SK-N-SH treated with all-trans-retinoic acid at 6 μM for 48 hours (cell line): Measurements from ENCODE around the gene PLCH2.

Experiments
- ATAC-seq: fragments of 200-7000 bp; cut with Tn5 transposase; 3 replicates; pipeline ENCODE4 v1.9.1; 2020; ENCODE audit warnings: mild to moderate bottlenecking, moderate library complexity
- ARNTL ChIP-seq: fragments of 450-650 bp; formaldehyde crosslinking; IDR thresholded peaks from 2 replicates; pipeline ENCODE4 v1.5.0; 2020; ENCODE audit warnings: low read depth, mild to moderate bottlenecking, moderate library complexity, borderline replicate concordance
- BACH2 ChIP-seq: fragments of 250-450 bp; sonication (Bioruptor Pico); IDR thresholded peaks from 2 replicates; pipeline ENCODE4 v1.9.0; 2021; ENCODE audit warnings: mild to moderate bottlenecking, borderline replicate concordance
- CSDC2 ChIP-seq: fragments of 250-450 bp; sonication (Bioruptor Pico); IDR thresholded peaks from 2 replicates; pipeline ENCODE4 v1.5.0; 2020; ENCODE audit warnings: mild to moderate bottlenecking, moderate library complexity
- ESRRG ChIP-seq: fragments of 250-450 bp; sonication (Bioruptor Pico); IDR thresholded peaks from 2 replicates; pipeline ENCODE4 v1.6.1; 2021; ENCODE audit warnings: mild to moderate bottlenecking
- GLIS3 ChIP-seq: fragments of 250-450 bp; sonication (Bioruptor Pico); IDR thresholded peaks from 2 replicates; pipeline ENCODE4 v1.5.0; 2020; ENCODE audit warnings: mild to moderate bottlenecking, moderate library complexity
- ISL1 ChIP-seq: fragments of 250-450 bp; sonication (Bioruptor Pico); IDR thresholded peaks from 2 replicates; pipeline ENCODE4 v2.1.2; 2022; ENCODE audit warnings: mild to moderate bottlenecking, moderate library complexity
- OSR1 ChIP-seq: fragments of 250-450 bp; sonication (Bioruptor Pico); IDR thresholded peaks from 2 replicates; pipeline ENCODE4 v1.8.0; 2022; ENCODE audit warnings: moderate library complexity, mild to moderate bottlenecking, inconsistent platforms
- PPARA ChIP-seq: fragments of 250-450 bp; sonication (Bioruptor Pico); IDR thresholded peaks from 2 replicates; pipeline ENCODE4 v1.5.0; 2020; ENCODE audit warnings: mild to moderate bottlenecking, borderline replicate concordance
- RARB ChIP-seq: fragments of 250-450 bp; sonication (Bioruptor Pico); IDR thresholded peaks from 2 replicates; pipeline ENCODE4 v1.8.0; 2021; ENCODE audit warnings: mild to moderate bottlenecking, moderate library complexity
- SNAI2 ChIP-seq: fragments of 250-450 bp; sonication (Bioruptor Pico); IDR thresholded peaks from 2 replicates; pipeline ENCODE4 v1.5.0; 2020; ENCODE audit warnings: mild to moderate bottlenecking, moderate library complexity
- TCF4 ChIP-seq: fragments of 250-450 bp; sonication (Bioruptor Pico); IDR thresholded peaks from 2 replicates; pipeline ENCODE4 v1.8.0; 2021; ENCODE audit warnings: mild to moderate bottlenecking, moderate library complexity, borderline replicate concordance
- TOX ChIP-seq: fragments of 250-450 bp; sonication (Bioruptor Pico); IDR thresholded peaks from 2 replicates; pipeline ENCODE4 v1.8.0; 2021; ENCODE audit warnings: mild to moderate bottlenecking, moderate library complexity, borderline replicate concordance
- ZC3H10 ChIP-seq: fragments of 250-450 bp; sonication (Bioruptor Pico); IDR thresholded peaks from 2 replicates; pipeline ENCODE4 v1.5.1; 2021; ENCODE audit warnings: mild to moderate bottlenecking, moderate library complexity
- ZFP3 ChIP-seq: fragments of 250-450 bp; sonication (Bioruptor Pico); IDR thresholded peaks from 2 replicates; pipeline ENCODE4 v1.5.0; 2020; ENCODE audit warnings: mild to moderate bottlenecking, moderate library complexity
- ZFP30 ChIP-seq: fragments of 450-650 bp; formaldehyde crosslinking; IDR thresholded peaks from 2 replicates; pipeline ENCODE4 v1.5.0; 2022; ENCODE audit warnings: mild to moderate bottlenecking, moderate library complexity
- ZNF565 ChIP-seq: fragments of 450-650 bp; formaldehyde crosslinking; conservative IDR thresholded peaks from 2 replicates; pipeline ENCODE4 v1.5.0; 2020; ENCODE audit warnings: low read depth, mild to moderate bottlenecking, moderate library complexity
- ZNF70 ChIP-seq: fragments of 450-650 bp; formaldehyde crosslinking; IDR thresholded peaks from 2 replicates; pipeline ENCODE4 v1.5.0; 2020; ENCODE audit warnings: mild to moderate bottlenecking, moderate library complexity
- ZNF8 ChIP-seq: fragments of 450-650 bp; formaldehyde crosslinking; IDR thresholded peaks from 2 replicates; pipeline ENCODE4 v1.5.0; 2020; ENCODE audit warnings: mild to moderate bottlenecking, moderate library complexity
- TF ChIP-seq, protein P1 (sequence below): fragments of 250-450 bp; sonication (Bioruptor Pico); IDR thresholded peaks from 2 replicates; pipeline ENCODE4 v1.5.1; 2021; ENCODE audit warnings: mild to moderate bottlenecking, moderate library complexity
- TF ChIP-seq, protein P2 (sequence below): fragments of 250-450 bp; sonication (Bioruptor Pico); IDR thresholded peaks from 2 replicates; pipeline ENCODE4 v1.5.1; 2020; ENCODE audit warnings: low read depth, mild to moderate bottlenecking, moderate library complexity
- TF ChIP-seq, protein P3 (sequence below): fragments of 250-450 bp; sonication (Bioruptor Pico); IDR thresholded peaks from 2 replicates; pipeline ENCODE4 v1.8.0; 2021; ENCODE audit warnings: low read depth, mild to moderate bottlenecking, moderate library complexity, borderline replicate concordance
- TF ChIP-seq, protein P4 (sequence below): fragments of 250-450 bp; sonication (Bioruptor Pico); IDR thresholded peaks from 2 replicates; pipeline ENCODE4 v1.8.0; 2020; ENCODE audit warnings: mild to moderate bottlenecking, moderate library complexity, borderline replicate concordance
- TF ChIP-seq, protein P5 (sequence below): fragments of 250-450 bp; sonication (Bioruptor Pico); IDR thresholded peaks from 2 replicates; pipeline ENCODE4 v1.5.0; 2020; ENCODE audit warnings: mild to moderate bottlenecking, moderate library complexity

PLCH2 gene

DNA sequence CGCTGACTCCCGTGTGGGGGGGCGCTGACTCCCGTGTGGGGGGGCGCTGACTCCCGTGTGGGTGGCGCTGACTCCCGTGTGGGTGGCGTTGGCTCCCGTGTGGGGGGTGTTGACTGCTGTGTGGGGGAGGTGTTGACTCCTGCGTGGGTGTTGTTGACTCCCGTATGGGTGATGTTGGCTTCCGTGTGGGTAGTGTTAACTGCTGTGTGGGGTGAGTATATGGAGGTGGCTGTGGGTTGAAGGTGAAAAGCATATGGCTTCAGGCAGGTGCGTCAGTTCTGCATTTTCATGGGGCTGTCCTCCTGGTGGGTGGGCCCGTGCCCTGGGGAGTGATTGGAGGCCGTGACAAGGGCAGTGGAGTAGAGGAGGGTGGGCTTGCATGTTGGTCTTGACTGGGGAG, 7.9 kb downstream of the PLCH2 start:
- TF ChIP-seq ISL1 (CRISPR knock-in tag) (no peak), ESRRG (CRISPR knock-in tag) (no peak), BACH2 (CRISPR knock-in tag) (no peak), ARNTL (CRISPR knock-in tag) (no peak)
- TF ChIP-seq, protein P1, sequence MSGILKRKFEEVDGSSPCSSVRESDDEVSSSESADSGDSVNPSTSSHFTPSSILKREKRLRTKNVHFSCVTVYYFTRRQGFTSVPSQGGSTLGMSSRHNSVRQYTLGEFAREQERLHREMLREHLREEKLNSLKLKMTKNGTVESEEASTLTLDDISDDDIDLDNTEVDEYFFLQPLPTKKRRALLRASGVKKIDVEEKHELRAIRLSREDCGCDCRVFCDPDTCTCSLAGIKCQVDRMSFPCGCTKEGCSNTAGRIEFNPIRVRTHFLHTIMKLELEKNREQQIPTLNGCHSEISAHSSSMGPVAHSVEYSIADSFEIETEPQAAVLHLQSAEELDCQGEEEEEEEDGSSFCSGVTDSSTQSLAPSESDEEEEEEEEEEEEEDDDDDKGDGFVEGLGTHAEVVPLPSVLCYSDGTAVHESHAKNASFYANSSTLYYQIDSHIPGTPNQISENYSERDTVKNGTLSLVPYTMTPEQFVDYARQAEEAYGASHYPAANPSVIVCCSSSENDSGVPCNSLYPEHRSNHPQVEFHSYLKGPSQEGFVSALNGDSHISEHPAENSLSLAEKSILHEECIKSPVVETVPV (CRISPR knock-in tag) = no peak
- no peak for ATAC-seq

DNA sequence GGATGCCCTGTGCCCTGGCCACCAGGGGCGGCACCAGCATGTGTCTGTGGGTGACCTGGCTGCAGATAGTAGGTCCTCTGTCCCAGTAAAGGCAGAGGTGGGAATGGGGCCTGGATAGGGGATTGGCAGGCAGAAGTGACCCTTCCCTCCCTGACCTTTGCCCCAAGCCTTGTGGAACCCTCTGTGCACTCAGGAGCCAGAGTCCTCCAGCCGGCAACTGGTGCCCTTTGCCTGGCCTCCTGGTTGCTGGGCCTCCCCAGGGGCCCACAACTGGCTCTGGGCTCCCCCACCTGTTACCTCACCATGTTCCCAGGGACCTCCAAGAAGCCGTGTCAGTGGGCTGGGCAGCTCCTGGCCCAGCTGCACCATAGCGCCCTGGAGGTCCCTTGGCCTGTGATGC, 10.0 kb downstream of the PLCH2 start:
- ATAC-seq = no peak
- TF ChIP-seq ZNF8 (no peak), ZFP3 (CRISPR knock-in tag) (no peak), ISL1 (CRISPR knock-in tag) (no peak), ZNF565 (CRISPR knock-in tag) (no peak), ARNTL (CRISPR knock-in tag) (no peak), ESRRG (CRISPR knock-in tag) (no peak), PPARA (CRISPR knock-in tag) (no peak), TCF4 (no peak), RARB (CRISPR knock-in tag) (no peak), ZC3H10 (no peak), CSDC2 (no peak), BACH2 (CRISPR knock-in tag) (no peak), TOX (CRISPR knock-in tag) (no peak)
- TF ChIP-seq, protein P2, sequence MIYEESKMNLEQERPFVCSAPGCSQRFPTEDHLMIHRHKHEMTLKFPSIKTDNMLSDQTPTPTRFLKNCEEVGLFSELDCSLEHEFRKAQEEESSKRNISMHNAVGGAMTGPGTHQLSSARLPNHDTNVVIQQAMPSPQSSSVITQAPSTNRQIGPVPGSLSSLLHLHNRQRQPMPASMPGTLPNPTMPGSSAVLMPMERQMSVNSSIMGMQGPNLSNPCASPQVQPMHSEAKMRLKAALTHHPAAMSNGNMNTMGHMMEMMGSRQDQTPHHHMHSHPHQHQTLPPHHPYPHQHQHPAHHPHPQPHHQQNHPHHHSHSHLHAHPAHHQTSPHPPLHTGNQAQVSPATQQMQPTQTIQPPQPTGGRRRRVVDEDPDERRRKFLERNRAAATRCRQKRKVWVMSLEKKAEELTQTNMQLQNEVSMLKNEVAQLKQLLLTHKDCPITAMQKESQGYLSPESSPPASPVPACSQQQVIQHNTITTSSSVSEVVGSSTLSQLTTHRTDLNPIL (CRISPR knock-in tag) = no peak
- TF ChIP-seq, protein P1 (CRISPR knock-in tag) = no peak
- TF ChIP-seq, protein P3, sequence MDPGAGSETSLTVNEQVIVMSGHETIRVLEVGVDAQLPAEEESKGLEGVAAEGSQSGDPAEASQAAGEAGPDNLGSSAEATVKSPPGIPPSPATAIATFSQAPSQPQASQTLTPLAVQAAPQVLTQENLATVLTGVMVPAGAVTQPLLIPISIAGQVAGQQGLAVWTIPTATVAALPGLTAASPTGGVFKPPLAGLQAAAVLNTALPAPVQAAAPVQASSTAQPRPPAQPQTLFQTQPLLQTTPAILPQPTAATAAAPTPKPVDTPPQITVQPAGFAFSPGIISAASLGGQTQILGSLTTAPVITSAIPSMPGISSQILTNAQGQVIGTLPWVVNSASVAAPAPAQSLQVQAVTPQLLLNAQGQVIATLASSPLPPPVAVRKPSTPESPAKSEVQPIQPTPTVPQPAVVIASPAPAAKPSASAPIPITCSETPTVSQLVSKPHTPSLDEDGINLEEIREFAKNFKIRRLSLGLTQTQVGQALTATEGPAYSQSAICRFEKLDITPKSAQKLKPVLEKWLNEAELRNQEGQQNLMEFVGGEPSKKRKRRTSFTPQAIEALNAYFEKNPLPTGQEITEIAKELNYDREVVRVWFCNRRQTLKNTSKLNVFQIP (CRISPR knock-in tag) = no peak
- TF ChIP-seq, protein P4, sequence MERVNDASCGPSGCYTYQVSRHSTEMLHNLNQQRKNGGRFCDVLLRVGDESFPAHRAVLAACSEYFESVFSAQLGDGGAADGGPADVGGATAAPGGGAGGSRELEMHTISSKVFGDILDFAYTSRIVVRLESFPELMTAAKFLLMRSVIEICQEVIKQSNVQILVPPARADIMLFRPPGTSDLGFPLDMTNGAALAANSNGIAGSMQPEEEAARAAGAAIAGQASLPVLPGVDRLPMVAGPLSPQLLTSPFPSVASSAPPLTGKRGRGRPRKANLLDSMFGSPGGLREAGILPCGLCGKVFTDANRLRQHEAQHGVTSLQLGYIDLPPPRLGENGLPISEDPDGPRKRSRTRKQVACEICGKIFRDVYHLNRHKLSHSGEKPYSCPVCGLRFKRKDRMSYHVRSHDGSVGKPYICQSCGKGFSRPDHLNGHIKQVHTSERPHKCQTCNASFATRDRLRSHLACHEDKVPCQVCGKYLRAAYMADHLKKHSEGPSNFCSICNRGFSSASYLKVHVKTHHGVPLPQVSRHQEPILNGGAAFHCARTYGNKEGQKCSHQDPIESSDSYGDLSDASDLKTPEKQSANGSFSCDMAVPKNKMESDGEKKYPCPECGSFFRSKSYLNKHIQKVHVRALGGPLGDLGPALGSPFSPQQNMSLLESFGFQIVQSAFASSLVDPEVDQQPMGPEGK (CRISPR knock-in tag) = no peak

DNA sequence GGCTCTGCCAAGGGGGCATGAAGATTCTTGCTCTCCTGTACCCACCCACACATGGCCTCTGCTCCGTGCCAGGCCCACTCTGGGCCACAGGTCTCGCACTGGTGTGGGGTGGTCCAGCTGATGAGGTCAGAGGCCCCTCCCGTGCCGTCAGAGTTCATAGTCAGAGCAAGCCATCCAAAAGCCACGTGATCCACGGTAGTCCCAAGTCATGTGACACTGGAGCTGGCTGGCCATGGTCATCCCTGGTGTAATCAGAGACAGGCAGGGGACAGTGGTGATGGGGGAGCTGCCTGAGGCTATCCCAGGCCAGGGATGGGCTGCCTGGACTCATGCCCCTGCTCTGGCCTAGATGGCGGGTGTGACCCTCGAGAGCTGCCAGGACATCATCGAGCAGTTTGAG, 10.5 kb downstream of the PLCH2 start:
- ATAC-seq = no peak
- TF ChIP-seq ISL1 (CRISPR knock-in tag) (no peak), ZNF8 (no peak), OSR1 (CRISPR knock-in tag) (no peak), GLIS3 (CRISPR knock-in tag) (no peak), SNAI2 (CRISPR knock-in tag) (no peak), ZC3H10 (no peak), TOX (CRISPR knock-in tag) (no peak), ZNF565 (CRISPR knock-in tag) (no peak), CSDC2 (no peak), ZNF70 (no peak), RARB (CRISPR knock-in tag) (no peak), ARNTL (CRISPR knock-in tag) (no peak), PPARA (CRISPR knock-in tag) (no peak), BACH2 (CRISPR knock-in tag) (no peak), ZFP30 (CRISPR knock-in tag) (no peak), ESRRG (CRISPR knock-in tag) (no peak)
- TF ChIP-seq, protein P5, sequence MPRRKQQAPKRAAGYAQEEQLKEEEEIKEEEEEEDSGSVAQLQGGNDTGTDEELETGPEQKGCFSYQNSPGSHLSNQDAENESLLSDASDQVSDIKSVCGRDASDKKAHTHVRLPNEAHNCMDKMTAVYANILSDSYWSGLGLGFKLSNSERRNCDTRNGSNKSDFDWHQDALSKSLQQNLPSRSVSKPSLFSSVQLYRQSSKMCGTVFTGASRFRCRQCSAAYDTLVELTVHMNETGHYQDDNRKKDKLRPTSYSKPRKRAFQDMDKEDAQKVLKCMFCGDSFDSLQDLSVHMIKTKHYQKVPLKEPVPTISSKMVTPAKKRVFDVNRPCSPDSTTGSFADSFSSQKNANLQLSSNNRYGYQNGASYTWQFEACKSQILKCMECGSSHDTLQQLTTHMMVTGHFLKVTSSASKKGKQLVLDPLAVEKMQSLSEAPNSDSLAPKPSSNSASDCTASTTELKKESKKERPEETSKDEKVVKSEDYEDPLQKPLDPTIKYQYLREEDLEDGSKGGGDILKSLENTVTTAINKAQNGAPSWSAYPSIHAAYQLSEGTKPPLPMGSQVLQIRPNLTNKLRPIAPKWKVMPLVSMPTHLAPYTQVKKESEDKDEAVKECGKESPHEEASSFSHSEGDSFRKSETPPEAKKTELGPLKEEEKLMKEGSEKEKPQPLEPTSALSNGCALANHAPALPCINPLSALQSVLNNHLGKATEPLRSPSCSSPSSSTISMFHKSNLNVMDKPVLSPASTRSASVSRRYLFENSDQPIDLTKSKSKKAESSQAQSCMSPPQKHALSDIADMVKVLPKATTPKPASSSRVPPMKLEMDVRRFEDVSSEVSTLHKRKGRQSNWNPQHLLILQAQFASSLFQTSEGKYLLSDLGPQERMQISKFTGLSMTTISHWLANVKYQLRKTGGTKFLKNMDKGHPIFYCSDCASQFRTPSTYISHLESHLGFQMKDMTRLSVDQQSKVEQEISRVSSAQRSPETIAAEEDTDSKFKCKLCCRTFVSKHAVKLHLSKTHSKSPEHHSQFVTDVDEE = no peak
- TF ChIP-seq, protein P3 (CRISPR knock-in tag) = no peak
